Ureter (tissue), 1 donor: ENCODE results near the gene SLFN13. TPM values are rescaled to one million over a fixed set of nuclear protein-coding genes. Genes with fewer than 3 reads are reported as not detected.
A peak's percentile ranks its signal among the peaks of the same experiment; 100 is the strongest.
"Not testable (repeated sequence)": the region's sequence is repeated elsewhere in the genome, so short reads cannot be mapped to it uniquely, and the experiment has no call there.

ENCODE experiments used
- DNase-seq: peaks from one replicate; pipeline ENCODE4 v3.0.0-alpha.2; 2020; ENCODE audit warnings: low spot score
- total RNA-seq: library from RNA; stranded (reverse); gene quantifications from one replicate; pipeline ENCODE4 v1.2.4, GENCODE V29; 2023
- donor health status: DM: yes; HTN: yes; CAD: no.

The SLFN13 gene, protein sequence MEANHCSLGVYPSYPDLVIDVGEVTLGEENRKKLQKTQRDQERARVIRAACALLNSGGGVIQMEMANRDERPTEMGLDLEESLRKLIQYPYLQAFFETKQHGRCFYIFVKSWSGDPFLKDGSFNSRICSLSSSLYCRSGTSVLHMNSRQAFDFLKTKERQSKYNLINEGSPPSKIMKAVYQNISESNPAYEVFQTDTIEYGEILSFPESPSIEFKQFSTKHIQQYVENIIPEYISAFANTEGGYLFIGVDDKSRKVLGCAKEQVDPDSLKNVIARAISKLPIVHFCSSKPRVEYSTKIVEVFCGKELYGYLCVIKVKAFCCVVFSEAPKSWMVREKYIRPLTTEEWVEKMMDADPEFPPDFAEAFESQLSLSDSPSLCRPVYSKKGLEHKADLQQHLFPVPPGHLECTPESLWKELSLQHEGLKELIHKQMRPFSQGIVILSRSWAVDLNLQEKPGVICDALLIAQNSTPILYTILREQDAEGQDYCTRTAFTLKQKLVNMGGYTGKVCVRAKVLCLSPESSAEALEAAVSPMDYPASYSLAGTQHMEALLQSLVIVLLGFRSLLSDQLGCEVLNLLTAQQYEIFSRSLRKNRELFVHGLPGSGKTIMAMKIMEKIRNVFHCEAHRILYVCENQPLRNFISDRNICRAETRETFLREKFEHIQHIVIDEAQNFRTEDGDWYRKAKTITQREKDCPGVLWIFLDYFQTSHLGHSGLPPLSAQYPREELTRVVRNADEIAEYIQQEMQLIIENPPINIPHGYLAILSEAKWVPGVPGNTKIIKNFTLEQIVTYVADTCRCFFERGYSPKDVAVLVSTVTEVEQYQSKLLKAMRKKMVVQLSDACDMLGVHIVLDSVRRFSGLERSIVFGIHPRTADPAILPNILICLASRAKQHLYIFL
- total RNA-seq: 7.9 TPM

GRCh38 chr17:35448214-35448898 is at the start of gene SLFN13:
Gene SLFN13 (minus strand): TSS chr17:35448766. CDS start chr17:35445680, 3,086 bp downstream.
- peak; percentile 69 for DNase-seq

DNA sequence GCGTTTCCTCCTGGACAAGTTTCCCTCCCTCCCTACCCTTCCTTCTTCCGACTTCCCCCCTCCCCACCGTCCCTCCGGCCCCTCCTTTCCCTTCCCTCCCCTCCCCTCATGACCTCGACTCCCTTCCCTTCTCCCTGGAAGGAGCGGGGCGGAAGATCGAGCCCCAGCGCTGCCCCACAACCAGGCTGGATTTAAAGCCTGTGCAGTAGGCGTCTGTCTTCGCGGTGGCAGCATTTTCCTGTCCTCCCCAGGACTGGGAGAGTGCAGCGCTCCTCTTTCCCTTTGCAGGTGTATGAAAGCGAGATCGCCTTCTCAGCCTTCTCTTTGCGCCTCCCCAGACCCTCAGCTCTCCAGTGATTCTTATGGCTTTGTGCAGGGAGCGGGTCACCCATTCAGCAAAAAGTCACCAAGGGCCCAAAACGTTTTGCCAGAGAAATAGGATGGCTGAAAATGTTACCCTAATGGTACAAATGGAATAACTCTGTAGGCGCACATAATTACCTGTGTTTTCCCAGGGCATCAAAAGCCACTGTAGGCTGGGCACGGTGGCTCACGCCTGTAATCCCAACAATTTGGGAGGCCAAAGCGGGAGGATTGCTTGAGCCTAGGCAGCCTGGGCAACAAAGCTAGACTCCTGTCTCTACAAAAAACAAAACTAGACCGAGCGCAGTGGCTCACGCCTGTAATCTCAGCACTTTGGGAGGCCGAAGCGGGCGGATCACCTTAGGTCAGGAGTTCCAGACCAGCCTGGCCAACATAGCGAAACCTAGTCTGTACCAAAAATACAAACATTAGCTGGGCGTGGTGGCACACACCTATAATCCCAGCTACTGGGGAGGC is 48.1 kb upstream of the SLFN13 start:
- DNase-seq: no peak

DNA sequence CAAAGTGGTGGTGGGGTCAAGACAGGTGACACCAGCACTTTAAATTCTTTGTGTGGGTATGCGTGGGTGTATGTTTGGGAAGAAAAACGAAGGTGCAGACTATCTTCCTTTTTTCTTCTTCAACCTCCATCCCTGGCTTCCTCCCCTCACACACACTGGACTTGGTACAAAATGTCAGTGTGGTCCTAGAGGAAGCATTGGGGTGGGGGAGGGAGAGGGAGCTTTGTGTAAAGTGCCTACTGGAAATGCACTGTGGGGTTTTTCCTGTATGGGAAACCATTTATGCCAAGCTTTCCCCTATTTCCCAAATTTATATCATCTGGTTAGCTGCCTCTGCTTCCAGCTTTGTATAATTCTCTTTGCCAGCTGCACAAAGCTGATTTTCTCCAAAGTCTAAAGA is 44.5 kb upstream of the SLFN13 start:
- no peak for DNase-seq

DNA sequence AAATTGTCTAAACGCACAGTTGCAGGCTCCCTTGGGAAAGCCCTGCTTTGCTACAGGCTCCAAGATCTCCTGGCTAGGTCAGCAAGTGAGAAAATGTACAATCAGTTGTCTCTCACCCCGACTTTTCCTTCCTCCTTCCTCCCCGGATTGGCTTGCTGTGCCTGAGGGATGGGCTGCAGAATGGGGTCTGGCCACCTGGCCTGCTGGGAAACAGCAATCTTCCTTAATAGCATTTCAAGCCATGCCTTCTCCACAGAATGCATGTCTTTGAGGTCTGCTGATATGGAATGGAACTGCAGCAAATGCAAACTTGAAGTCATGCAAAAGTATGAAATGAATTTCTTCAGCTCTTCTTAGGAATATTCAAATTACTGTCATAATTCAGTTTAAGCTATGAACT is 42.9 kb upstream of the SLFN13 start:
- no peak for DNase-seq

GRCh38 chr17:35489944-35490343 is 41.4 kb upstream of the SLFN13 start:
- DNase-seq: no peak

GRCh38 chr17:35488991-35489390 is 40.4 kb upstream of the SLFN13 start:
- no peak for DNase-seq

- DNase-seq: no peak
These were observed 38.6 kb upstream of the SLFN13 start for GRCh38 chr17:35486920-35487732.

GRCh38 chr17:35479271-35479670 is 30.7 kb upstream of the SLFN13 start:
- no peak for DNase-seq

GRCh38 chr17:35477248-35477647 is 28.7 kb upstream of the SLFN13 start:
- no peak for DNase-seq

GRCh38 chr17:35476283-35476820 is 27.8 kb upstream of the SLFN13 start:
- DNase-seq: no peak

- DNase-seq: no peak
These were observed 19.9 kb upstream of the SLFN13 start for GRCh38 chr17:35468475-35468874.

DNA sequence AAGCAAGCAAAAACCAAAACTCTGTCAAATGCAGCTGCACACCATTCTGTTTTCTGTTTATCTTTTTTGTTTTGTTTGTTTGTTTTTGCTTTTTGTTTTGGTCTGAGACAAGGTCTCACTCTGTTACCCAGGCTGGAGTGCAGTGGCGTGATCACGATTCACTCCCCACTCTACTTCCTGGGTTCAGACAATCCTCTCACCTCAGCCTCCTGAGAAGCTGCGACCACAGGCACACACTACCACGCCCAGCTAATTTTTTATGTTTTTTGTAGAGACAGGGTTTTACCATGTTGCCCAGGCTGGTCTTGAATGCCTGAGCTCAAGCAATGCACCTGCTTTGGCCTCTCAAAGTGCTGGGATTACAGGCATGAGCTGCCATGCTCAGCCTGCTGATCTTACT is 19.3 kb upstream of the SLFN13 start:
- DNase-seq: no peak

- peak; percentile 74 for DNase-seq
These were observed 11.8 kb upstream of the SLFN13 start for GRCh38 chr17:35460354-35460851.

DNA sequence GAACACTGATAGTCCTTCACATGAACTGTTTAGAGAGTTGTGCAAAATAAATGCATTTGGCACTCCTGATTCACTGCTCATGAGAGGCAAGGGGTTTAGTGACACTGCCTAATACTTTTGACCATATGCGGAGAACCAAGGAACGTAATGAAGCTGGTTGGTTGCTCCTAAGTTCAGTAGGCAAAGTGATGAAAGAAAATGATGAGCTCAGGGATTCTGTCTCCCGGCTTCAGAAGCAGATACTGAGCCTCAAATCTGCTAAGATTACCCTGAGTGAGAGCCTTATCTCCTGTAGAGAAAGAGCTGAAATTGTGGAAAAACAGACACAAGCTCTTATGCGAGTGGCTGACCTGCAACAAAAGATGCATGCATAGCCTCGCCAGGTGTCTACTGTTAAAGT is 5.5 kb upstream of the SLFN13 start:
- DNase-seq: not testable (repeated sequence)

- no peak for DNase-seq
These were observed 4.6 kb upstream of the SLFN13 start for GRCh38 chr17:35453171-35453570.

DNA sequence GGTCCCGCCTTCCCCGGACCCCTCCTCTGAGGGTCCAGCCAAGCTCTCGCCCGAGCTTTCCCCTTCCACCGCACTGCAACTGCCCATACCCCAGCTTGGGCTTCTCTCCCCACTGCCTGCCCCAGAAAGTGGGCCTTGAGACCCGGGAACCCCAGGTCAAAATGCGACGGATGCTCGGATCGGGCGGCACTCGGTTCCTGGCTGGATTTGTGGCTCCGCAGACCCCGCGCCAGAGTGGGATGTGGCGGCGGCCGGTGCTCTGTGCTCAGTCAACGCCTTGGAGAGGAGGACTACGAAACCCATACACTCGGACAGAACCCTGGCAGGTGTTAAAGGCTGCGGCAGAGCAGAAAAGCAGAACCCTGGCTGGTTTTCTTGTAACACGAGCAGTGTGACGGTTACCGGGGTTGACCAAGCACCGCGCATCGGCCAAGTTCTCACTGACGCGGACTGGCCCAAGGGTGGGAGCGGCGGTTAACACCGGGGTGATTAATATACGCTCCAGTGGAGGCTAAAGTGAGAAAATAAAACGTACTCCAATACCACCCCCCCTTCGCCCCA is 885 bp upstream of the SLFN13 start:
- no peak for DNase-seq

DNA sequence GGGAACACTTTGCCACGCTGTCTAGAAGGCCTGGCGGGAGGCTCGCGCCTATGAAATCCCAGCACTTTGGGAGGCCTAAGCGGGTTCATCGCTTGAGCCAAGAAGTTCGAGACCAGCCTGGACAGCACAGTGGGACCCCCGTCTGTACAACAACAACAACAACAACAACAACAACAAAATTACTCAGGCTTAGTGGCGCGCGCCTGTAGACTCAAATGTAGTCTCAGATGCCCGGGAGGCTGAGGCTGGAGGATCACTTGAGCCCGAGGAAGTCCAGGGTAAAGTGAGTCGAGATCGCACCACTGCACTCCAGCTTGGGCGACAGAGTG is 297 bp upstream of the SLFN13 start:
- DNase-seq: no peak

DNA sequence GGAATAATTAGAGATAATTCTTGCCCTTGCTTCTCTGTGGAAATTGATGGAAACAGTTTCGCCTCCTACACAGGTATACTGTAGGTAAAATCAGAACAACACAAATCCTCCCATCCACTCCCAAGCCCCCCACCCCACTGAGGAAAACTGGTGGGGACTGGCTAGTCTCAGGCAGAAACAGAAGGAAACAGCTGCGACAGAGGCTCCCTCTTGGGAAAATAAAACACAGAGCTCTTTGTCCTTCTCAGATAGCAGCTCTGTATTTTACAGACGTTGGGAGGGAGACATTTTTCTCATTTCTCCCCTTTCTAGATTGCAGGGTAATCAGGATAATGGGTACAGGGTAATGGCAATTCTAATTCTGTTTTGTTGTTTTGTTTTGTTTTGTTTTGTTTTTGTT is 1.1 kb downstream of the SLFN13 start:
- no peak for DNase-seq

DNA sequence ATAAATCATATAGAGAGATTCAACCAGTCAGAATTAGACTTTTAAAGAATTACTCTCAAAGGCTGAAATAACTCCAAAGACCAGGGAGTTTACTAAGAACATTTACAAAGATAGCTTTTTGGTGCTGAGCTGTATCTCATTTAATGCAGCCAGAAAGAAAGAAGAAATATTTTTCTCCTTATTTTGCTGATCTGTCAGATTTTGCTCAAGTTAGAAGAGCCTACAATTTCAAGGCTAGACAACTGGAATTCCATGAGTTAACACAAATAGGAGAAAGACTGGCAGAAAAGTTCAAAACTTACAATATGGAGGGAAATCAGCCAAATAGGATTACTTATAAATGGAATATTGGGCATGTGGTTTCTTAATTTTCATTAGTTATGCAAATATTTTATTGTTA is 10.1 kb downstream of the SLFN13 start:
- DNase-seq: no peak
